CD4-positive, alpha-beta T cell treated with Interleukin-21 for 1 hour (primary cell): ENCODE data around the gene NPBWR2.
"Not testable (repeated sequence)": the region's sequence is repeated elsewhere in the genome, so short reads cannot be mapped to it uniquely, and the experiment has no call there.

Experiments used
- DNase-seq: peaks from one replicate; pipeline ENCODE4 v3.0.0-alpha.2; 2020

Gene NPBWR2

GRCh38 chr20:64102647-64103354 is 4.6 kb downstream of the NPBWR2 start:
- DNase-seq = no peak

DNA sequence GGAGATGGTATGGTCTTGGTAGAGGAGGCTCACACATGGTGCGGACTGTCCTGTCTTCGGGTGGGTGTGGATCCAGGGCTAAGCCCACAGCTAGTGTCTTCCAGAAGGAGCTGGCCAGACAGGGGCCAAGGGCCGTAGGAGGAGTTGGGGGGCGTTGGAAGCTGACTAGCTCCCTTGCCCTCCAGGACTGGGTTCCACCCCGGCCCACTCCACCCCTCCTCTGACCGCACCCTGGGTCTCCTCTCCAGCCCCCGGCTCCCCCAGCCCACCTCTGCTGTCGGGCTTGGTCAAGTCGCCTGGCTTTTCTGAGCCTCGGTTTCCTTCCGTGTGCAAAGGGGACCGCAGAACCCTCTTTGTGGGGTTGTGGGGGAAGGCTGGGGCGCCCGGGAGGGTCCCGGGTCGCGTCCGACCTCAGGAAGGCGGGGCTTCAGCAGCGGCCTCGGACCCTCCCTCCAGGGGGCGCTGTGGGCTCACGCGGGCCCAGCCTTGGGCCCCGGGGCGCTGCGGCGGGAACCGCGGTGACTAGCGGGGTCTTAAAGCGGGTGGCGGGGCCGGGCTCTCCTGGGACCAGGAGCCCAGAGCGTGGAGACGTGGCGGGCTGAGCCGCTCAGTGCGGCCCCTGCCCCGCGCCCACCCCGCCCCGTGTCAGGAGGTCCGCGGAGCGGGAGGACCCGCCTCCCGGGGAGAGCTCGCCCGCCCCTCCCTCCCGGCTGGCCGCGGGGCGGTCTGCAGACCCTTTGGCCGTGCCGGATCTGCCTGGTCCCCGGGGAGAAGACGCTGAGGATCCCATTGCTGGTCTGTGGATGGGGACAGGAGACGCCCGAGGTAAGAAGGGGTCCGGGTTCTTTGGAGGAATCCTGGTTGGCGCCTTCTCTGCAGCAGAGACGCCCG is 5.4 kb downstream of the NPBWR2 start:
- peak; percentile 62 for DNase-seq

DNA sequence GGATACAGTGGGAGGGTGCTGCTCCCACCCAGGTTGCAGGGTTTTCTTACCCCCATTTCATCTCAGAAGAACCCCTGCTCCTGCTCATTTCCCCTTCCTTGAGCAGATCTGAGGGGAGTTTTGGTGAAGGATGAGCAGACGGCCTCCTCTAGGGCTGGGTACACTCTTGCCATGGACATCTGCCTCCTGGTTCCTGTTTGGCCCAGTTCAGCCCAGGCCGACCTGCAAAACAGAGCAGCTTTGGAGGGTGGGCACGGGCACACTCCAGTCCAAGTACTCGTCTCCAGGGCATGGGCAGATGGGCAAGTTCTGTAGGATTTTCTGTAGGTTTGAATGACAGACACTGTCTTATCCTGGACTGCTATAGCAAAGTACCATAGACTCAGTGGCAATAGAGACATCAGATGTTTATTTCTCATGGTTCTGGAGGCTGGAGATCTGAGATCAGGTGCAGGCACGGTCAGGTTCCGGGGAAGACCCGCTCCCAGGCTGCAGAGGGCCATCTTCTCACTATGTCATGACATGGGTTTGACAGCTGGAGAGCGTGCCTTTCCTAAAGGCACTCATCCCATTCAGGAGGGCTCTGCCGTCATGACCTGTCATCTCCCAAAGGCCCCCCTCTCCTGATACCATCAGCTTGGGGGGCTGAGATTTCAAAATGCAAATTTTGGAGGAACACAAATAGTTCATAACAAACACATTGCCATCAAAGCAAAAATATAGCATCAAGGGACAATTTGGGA is 6.2 kb downstream of the NPBWR2 start:
- no peak for DNase-seq

DNA sequence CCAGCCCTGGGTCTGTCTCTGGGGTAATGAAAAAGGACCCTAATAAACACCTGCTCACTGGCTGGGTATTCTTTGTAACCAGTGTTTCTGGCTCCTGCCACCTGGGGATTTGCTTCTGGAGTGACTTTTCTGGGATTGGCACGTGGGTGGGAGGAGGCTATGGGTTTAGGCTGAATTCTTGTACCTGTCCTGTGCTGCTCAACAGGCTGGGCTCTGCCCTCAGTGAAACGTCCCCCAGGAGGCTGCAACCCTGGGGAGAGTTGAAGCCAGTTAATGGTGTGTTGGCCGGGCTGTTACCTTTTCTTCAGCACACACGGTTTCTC is 6.8 kb downstream of the NPBWR2 start:
- DNase-seq = no peak

GRCh38 chr20:64099880-64100565 is 7.3 kb downstream of the NPBWR2 start:
- peak; percentile 36 for DNase-seq

- DNase-seq = no peak
Measured at GRCh38 chr20:64099086-64099786, 8.1 kb downstream of the NPBWR2 start.

GRCh38 chr20:64098471-64099013 is 8.8 kb downstream of the NPBWR2 start:
- DNase-seq = no peak

DNA sequence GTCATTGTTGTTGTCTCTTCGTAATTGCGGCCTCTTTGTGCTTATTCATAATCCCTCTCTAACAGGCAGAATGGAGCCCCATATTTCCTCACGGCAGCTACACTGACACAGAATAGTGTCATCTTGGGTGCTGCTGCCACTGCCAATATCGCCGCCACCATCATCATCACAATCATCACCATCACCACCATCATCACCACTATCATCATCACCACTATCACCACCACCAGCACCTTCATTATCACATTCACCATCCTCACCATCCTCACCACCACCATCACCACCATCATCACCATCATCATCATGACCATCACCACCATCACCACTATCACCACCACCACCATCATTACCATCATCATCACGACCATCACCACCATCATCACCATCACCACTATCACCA is 10.8 kb downstream of the NPBWR2 start:
- DNase-seq = no peak

DNA sequence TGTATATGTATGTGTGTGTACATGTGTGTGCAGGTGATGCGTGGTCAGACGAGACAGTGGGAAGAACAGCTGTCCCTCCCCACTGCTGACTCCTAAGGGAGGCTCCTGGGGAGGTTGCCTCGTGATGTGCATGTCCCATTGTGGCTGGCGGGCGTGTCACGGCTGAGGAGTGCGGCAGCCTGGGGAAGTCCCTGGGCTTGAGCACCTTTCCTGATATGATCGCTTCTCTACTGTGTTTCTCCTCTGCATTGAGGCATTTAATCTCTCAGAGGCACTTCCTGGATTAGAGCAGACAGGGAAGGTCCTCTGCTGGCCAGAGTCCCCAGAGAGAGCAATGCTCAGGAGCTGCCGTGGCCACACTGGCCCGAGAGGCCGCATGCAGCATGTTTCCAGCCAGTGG is 11.4 kb downstream of the NPBWR2 start:
- no peak for DNase-seq

DNA sequence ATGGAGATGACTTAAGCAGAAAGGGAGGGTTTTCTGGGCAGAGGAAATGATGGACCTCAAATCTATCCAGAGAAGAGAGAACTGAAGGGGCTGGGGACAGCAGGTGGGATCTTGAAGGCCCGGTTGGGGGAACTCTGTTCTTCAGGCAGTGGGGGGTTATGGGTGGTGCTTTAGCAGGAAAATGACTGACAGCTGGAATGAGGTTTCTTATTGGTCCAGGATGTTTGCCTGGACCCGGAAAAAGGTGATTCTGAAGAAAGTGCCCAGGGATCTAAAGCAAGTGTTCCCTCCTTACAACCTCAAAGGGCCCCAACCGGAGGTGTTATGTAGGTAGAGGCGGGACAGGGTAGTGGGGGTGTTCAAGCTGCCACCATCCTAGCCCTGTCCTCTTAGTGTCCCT is 11.9 kb downstream of the NPBWR2 start:
- no peak for DNase-seq

DNA sequence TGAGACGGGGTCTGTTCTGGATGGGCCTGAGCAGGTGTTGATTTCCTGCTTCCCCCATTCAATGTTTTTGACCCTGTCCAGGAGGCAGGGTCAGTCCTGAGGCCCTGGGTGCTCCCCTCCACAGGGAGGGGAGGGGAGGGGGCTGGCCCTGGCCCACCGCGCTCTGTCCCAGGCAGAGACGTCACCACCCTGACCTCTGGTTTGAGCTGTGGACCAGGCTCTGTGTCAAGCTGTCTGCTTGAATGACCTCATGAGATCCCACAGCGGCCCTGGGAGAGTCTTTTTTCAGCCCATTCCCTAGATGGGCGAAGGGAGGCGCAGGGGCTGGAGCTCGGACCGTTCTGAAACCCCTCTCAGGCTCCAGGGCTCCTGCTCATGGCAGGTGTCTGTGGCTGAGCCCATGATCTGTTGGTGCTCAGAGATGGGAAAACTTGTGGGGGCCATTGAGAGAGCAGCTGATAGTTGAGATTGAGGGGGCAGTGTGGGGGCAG is 14.3 kb downstream of the NPBWR2 start:
- DNase-seq = no peak

- no peak for DNase-seq
Measured at GRCh38 chr20:64092258-64093012, 14.9 kb downstream of the NPBWR2 start.

DNA sequence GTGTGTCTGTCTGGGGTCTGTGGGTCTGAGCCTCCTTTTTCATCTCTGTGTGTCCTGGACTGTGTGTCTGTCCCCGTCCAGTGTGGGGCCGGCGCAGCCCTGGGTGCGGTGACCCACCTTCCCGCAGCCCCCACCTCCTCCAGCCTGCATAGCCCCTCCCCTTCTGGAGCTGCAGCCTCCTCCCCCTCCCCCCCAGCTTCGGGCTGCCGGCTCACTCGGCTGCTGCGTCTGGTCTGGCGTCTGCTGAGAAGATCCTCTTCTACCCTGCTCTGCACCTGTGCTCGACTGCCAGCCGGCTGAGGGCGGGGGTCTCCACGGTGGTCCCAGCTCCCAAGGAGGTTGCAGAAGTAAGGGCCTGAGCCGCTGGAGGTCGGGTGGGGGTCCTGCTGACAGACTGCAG is 15.6 kb downstream of the NPBWR2 start:
- no peak for DNase-seq

DNA sequence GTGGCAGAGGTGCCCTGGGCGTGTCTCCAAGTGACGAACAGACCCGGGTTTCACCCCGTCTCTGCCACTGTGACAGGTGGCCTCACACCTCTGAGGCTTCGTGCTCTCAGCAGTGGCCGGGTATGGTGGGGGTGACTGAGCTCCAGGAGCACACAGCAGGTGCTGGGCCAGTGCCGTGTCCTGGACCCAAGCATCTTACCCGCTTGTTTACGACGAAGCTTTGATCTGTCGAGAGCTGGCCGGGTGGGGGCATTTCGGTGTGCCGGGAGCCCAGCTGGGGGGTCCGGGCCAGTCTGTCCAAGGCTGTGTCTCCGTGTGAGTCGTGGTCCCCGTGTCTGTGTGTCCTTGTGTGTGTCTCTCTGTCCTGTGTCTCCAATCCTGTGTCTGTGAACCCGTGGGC is 16.0 kb downstream of the NPBWR2 start:
- no peak for DNase-seq

- no peak for DNase-seq
Measured at GRCh38 chr20:64090165-64090564, 17.2 kb downstream of the NPBWR2 start.

GRCh38 chr20:64088586-64088985 is 18.8 kb downstream of the NPBWR2 start:
- DNase-seq = not testable (repeated sequence)

DNA sequence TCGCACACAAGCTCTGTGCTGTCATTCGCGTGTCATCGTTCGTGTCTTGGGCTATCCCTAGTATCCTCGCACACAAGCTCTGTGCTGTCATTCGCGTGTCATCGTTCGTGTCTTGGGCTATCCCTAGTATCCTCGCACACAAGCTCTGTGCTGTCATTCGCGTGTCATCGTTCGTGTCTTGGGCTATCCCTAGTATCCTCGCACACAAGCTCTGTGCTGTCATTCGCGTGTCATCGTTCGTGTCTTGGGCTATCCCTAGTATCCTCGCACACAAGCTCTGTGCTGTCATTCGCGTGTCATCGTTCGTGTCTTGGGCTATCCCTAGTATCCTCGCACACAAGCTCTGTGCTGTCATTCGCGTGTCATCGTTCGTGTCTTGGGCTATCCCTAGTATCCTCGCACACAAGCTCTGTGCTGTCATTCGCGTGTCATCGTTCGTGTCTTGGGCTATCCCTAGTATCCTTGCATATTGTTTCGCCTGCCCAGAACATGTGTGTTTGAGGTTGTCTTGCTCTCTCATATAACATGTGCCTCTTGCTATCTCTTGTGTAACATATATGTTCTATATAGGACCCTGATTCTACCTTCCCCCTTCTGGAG is 20.0 kb downstream of the NPBWR2 start:
- DNase-seq = not testable (repeated sequence)

DNA sequence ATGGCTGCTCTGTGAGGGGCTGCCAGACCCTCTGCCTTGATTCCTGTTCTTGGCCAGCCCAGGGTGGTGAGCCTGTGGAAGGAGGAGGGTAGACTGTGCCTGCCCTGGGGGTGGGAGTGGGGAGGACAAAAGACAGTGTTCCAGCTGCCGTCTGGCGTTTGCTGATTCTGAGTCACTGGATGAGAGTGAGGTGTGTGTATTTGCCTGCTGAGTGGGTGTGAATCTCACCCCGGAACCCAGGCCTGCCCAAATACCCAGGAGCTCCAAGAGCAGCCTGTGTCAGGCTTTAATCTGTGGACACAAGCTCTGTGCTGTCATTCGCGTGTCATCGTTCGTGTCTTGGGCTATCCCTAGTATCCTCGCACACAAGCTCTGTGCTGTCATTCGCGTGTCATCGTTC is 20.6 kb downstream of the NPBWR2 start:
- DNase-seq = no peak

GRCh38 chr20:64084685-64085152 is 22.6 kb downstream of the NPBWR2 start:
- no peak for DNase-seq
